PC-9 (cell line): ENCODE measurements around the gene USH2A. TPM values are rescaled to one million over a fixed set of nuclear protein-coding genes. Genes with fewer than 3 reads are reported as not detected.

ENCODE experiments used
- BruUV-seq: library from RNA; stranded (reverse); fragments of 400-500 nt; replicated peaks from 2 replicates; lab custom pipeline; 2021; lab: Mats Ljungman, UMichigan
- CTCF ChIA-PET: fragments of 300-600 bp; sonication (Branson Sonifier 250); formaldehyde crosslinking; loops from one replicate; lab custom pipeline; 2022; ENCODE audit warnings: antibody characterized with exemption; lab: Charles Lee
- POLR2A ChIA-PET: fragments of 300-600 bp; sonication (Branson Sonifier 250); formaldehyde crosslinking; loops from one replicate; lab custom pipeline; 2022; ENCODE audit warnings: antibody characterized with exemption; ENCODE audit not compliant: unreplicated experiment; lab: Charles Lee
- DNase-seq, 2 experiments: peaks; one replicate each; pipeline versions ENCODE4 v3.0.0 to v3.0.0-alpha.2; 2015 to 2022; ENCODE audit warnings: mixed read lengths in 1 of 2
- H2AFZ ChIP-seq: fragments of 200-600 bp; sonication (generic); 2 replicates; pipeline ENCODE4 v1.8.1; 2017; ENCODE audit warnings: antibody characterized with exemption
- H3F3A ChIP-seq: fragments of 200-600 bp; sonication (generic); 2 replicates; pipeline ENCODE4 v1.8.1; 2017; ENCODE audit warnings: antibody characterized with exemption, mild to moderate bottlenecking, low read depth; ENCODE audit not compliant: insufficient read depth
- H3K27ac ChIP-seq: fragments of 200-600 bp; sonication (generic); 2 replicates; pipeline ENCODE4 v1.6.1; 2016; ENCODE audit warnings: mixed run types
- H3K27me3 ChIP-seq: fragments of 200-600 bp; sonication (generic); 2 replicates; pipeline ENCODE4 v1.6.1; 2016; ENCODE audit warnings: low read depth, mixed run types; ENCODE audit not compliant: insufficient read depth
- H3K36me3 ChIP-seq: fragments of 200-600 bp; sonication (generic); 2 replicates; pipeline ENCODE4 v1.6.1; 2016; ENCODE audit warnings: low read depth, mixed run types
- H3K4me1 ChIP-seq: fragments of 200-600 bp; sonication (generic); replicated peaks from 2 replicates; pipeline ENCODE4 v1.6.1; 2016; ENCODE audit warnings: mixed run types; ENCODE audit not compliant: insufficient read depth
- H3K4me2 ChIP-seq: fragments of 200-600 bp; sonication (generic); 2 replicates; pipeline ENCODE4 v1.6.1; 2017; ENCODE audit warnings: mixed run types
- H3K4me3 ChIP-seq: fragments of 200-600 bp; sonication (generic); 2 replicates; pipeline ENCODE4 v1.6.1; 2016; ENCODE audit warnings: mixed run types
- H3K79me2 ChIP-seq: fragments of 200-600 bp; sonication (generic); 2 replicates; pipeline ENCODE4 v1.6.1; 2017; ENCODE audit warnings: low read depth, mixed run types
- H3K9me2 ChIP-seq: fragments of 200-600 bp; sonication (generic); 2 replicates; pipeline ENCODE4 v1.8.1; 2017; ENCODE audit warnings: mild to moderate bottlenecking; ENCODE audit not compliant: insufficient read depth
- H3K9me3 ChIP-seq: fragments of 200-600 bp; sonication (generic); 2 replicates; pipeline ENCODE4 v1.8.1; 2016; ENCODE audit warnings: low read depth; ENCODE audit not compliant: insufficient read depth
- H4K20me1 ChIP-seq: fragments of 200-600 bp; sonication (generic); 2 replicates; pipeline ENCODE4 v1.8.1; 2017; ENCODE audit not compliant: insufficient read depth
- CTCF ChIP-seq: fragments of 200-600 bp; sonication (generic); conservative IDR thresholded peaks from 2 replicates; pipeline ENCODE4 v1.6.1; 2017; ENCODE audit warnings: mixed run types, antibody characterized with exemption, mild to moderate bottlenecking, moderate library complexity
- EZH2 ChIP-seq: fragments of 200-600 bp; sonication (generic); IDR thresholded peaks from 2 replicates; pipeline ENCODE4 v1.8.0; 2017; ENCODE audit warnings: antibody characterized with exemption, low read depth
- intact Hi-C: fragments of 100-400 bp; cut with micrococcal nuclease; formaldehyde crosslinking; loops from one replicate; pipeline ENCODE4 v1.10.0; 2022; ENCODE audit not compliant: unreplicated experiment
- total RNA-seq: library from RNA; stranded (reverse); gene quantifications from 2 replicates; pipeline ENCODE4 v1.2.3, GENCODE V29; 2021

Gene USH2A
- total RNA-seq, 1 experiment from 2014 or later = not detected

GRCh38 chr1:216212826-216213225 is 210.4 kb downstream of the USH2A start:
- no peak for TF ChIP-seq CTCF
- TF ChIP-seq EZH2 = no peak
- Histone ChIP-seq H4K20me1 (no peaks in the 10 kb centered on the region), H3K27me3 (no peaks in the 10 kb centered on the region), H3K4me3 (no peak overlapping the region), H3K9me3 (no peaks in the 10 kb centered on the region), H3K4me2 (no peak overlapping the region), H3F3A (no peaks in the 10 kb centered on the region), H2AFZ (no peak overlapping the region), H3K4me1 (no peaks in the 10 kb centered on the region), H3K79me2 (no peaks in the 10 kb centered on the region), H3K27ac (no peak overlapping the region), H3K9me2 (no peaks in the 10 kb centered on the region), H3K36me3 (no peaks in the 10 kb centered on the region)
- BruUV-seq = no TSS peak
- ChIA-PET POLR2A (interaction anchor here (0.6 kb wide), 1 partner anchor 1730 kb away, joined by 3 read pairs; no protein-coding TSS in a partner anchor), CTCF (no interaction called here)
- intact Hi-C loops = no loop called here
- DNase-seq = no peak

GRCh38 chr1:216210081-216210480 is 213.2 kb downstream of the USH2A start:
- no peak for DNase-seq
- no peaks in the 10 kb centered on the region for H3K36me3 ChIP-seq
- no peaks in the 10 kb centered on the region for H3F3A ChIP-seq
- no peak overlapping the region for H3K4me2 ChIP-seq
- H3K4me3 ChIP-seq = no peak overlapping the region
- no peaks in the 10 kb centered on the region for H3K79me2 ChIP-seq
- no TSS peak for BruUV-seq
- peak overlapping the region; percentile 66; the same call in 1 of the 2 replicates for H2AFZ ChIP-seq
- no peaks in the 10 kb centered on the region for H3K4me1 ChIP-seq
- no peak overlapping the region for H3K27ac ChIP-seq
- intact Hi-C loops = no loop called here
- ChIA-PET CTCF (no interaction called here), POLR2A (no interaction called here)
- H3K27me3 ChIP-seq = no peaks in the 10 kb centered on the region
- no peaks in the 10 kb centered on the region for H4K20me1 ChIP-seq
- no peak for TF ChIP-seq EZH2
- no peak for TF ChIP-seq CTCF
- H3K9me3 ChIP-seq = no peaks in the 10 kb centered on the region
- H3K9me2 ChIP-seq = no peaks in the 10 kb centered on the region

GRCh38 chr1:216209125-216209524 is 214.1 kb downstream of the USH2A start:
- Histone ChIP-seq H3K9me2 (no peaks in the 10 kb centered on the region), H3K4me1 (no peaks in the 10 kb centered on the region), H3K79me2 (no peaks in the 10 kb centered on the region), H3K4me2 (no peak overlapping the region), H3K27me3 (no peaks in the 10 kb centered on the region), H2AFZ (no peak overlapping the region), H3F3A (no peaks in the 10 kb centered on the region), H3K9me3 (no peaks in the 10 kb centered on the region), H4K20me1 (no peaks in the 10 kb centered on the region), H3K27ac (no peak overlapping the region), H3K36me3 (no peaks in the 10 kb centered on the region), H3K4me3 (no peak overlapping the region)
- ChIA-PET CTCF (no interaction called here), POLR2A (no interaction called here)
- no peak for DNase-seq
- TF ChIP-seq CTCF (no peak), EZH2 (no peak)
- no TSS peak for BruUV-seq
- intact Hi-C loops = no loop called here
